GM12892 (cell line): ENCODE measurements around the gene LMOD3.

Experiments used
- POLR2A ChIP-seq: IDR thresholded peaks from 2 replicates; pipeline ENCODE4 v1.6.1; 2011; ENCODE audit warnings: low read depth, low read length, control low read depth
- POLR2AphosphoS5 ChIP-seq: IDR thresholded peaks from 2 replicates; pipeline ENCODE4 v1.6.1; 2011; ENCODE audit warnings: low read depth, low read length, control low read depth

GRCh38 chr3:69160525-69160924 lies 38.1 kb upstream of the LMOD3 start:
- no peak for TF ChIP-seq POLR2A
- TF ChIP-seq POLR2AphosphoS5 = no peak
